Thymus (tissue), 2 donors: ENCODE data around the gene ABCC8. TPM values are rescaled to one million over a fixed set of nuclear protein-coding genes. Genes with fewer than 3 reads are reported as not detected.

Experiments used
- polyA plus RNA-seq: library from polyadenylated mRNA; stranded (reverse); fragments of 200-250 nt; gene quantifications from one replicate; pipeline ENCODE4 v1.2.3, GENCODE V29; 2013
- total RNA-seq: library from RNA; stranded (reverse); fragments of 120-200 nt; gene quantifications from one replicate; pipeline ENCODE4 v1.2.4, GENCODE V29; 2013
- donor health status: healthy.

The ABCC8 gene
- total and polyA plus RNA-seq, 2 donors = 0.42 to 0.62 TPM

Other genes with a start within 250 kb of the ABCC8 start
- 374 TPM for gene NUCB2, start 200.1 kb downstream of the ABCC8 start, total RNA-seq
- gene NUCB2, start 200.1 kb downstream of the ABCC8 start, polyA plus RNA-seq = 198 TPM
- gene NCR3LG1, start 125.0 kb downstream of the ABCC8 start, total RNA-seq = 1.0 TPM
- gene NCR3LG1, start 125.0 kb downstream of the ABCC8 start, polyA plus RNA-seq = 0.37 TPM
- 0.42 TPM for gene KCNJ11, start 88.2 kb downstream of the ABCC8 start, total RNA-seq
- 0.32 TPM for gene KCNJ11, start 88.2 kb downstream of the ABCC8 start, polyA plus RNA-seq
- 0.24 TPM for gene USH1C, start 67.6 kb upstream of the ABCC8 start, total RNA-seq
- gene USH1C, start 67.6 kb upstream of the ABCC8 start, polyA plus RNA-seq = 0.57 TPM
- gene OTOG, start 70.4 kb upstream of the ABCC8 start, total RNA-seq = 0.09 TPM
- 0.05 TPM for gene OTOG, start 70.4 kb upstream of the ABCC8 start, polyA plus RNA-seq
- gene MYOD1, start 242.7 kb upstream of the ABCC8 start, total RNA-seq = 0.38 TPM
- 0.43 TPM for gene MYOD1, start 242.7 kb upstream of the ABCC8 start, polyA plus RNA-seq